GM12801 (cell line): ENCODE data around the gene CTNNA2.

Experiments
- CTCF ChIP-seq: IDR thresholded peaks from one replicate; pipeline ENCODE4 v1.5.1; 2011; ENCODE audit warnings: control low read depth; ENCODE audit not compliant: insufficient read length; ENCODE audit errors: extremely low read depth

The CTNNA2 gene

GRCh38 chr2:79702905-79703304 lies 190.1 kb downstream of the CTNNA2 start:
- TF ChIP-seq CTCF = no peak

DNA sequence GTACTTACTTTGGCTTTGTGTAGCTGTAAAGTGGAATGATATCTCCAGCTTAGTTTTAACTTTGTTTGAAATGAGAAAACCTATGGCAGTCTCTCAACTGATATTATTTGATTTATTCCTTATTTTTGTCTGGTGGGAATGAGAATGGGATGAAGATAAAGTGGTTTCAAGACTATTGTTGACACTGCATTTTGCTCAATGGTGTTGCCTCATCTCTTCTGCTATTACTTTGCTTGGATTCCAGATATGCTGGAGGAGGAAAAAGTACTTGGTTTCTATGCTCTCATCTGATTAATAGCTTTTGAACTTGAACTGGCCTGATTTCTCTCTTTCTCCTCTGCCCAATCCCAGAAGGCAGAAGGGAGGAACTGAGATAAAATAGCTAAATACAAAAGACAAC lies 198.2 kb downstream of the CTNNA2 start:
- TF ChIP-seq CTCF = no peak

DNA sequence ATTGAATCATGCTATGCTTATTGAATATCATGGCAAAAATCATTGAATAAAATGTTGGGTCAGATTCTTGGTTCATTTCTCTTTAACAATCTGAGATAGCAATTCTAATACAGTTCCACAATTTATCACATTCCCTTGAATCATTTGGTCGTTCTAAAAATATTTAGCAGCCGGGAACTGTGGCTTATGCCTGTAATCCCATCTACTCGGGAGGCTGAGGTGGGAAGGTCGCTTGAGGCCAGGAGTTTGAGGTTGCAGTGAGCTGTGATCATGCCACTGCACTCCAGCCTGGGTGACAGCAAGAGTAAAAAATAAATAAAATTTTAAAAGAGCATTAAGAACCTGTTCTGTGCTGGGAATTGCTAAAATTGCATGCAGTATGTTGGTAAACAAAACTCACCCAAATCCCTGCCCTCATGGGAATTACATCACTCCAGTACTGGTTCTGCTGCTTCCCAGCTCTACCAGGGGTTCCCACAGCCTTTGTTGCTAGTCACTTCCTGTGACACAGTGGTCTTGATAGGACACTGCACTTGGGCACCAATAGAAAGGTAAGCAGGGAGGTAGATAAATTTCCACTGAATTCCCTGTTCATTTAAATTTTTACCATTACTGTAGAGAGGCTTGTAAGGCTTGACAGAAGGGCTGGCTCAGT lies 200.4 kb downstream of the CTNNA2 start:
- no peak for TF ChIP-seq CTCF

DNA sequence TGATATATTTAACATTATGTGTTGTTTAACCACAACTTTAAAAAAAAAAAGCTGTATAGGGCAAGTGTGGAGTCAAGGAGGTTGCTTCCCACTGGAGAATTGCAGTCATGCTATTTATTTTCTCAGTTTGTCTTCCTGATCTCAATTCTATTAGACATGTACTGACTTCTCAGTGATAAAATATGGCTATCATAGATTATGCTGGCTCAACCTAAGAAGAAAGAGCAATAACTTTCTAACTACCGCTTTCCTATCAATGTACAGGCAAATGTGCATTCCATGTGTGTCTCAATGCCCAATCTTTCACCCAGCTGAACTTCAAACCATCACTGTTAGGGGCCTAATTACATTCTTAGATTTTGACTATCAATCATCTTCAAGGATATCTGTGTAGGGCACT lies 201.4 kb downstream of the CTNNA2 start:
- TF ChIP-seq CTCF = no peak

DNA sequence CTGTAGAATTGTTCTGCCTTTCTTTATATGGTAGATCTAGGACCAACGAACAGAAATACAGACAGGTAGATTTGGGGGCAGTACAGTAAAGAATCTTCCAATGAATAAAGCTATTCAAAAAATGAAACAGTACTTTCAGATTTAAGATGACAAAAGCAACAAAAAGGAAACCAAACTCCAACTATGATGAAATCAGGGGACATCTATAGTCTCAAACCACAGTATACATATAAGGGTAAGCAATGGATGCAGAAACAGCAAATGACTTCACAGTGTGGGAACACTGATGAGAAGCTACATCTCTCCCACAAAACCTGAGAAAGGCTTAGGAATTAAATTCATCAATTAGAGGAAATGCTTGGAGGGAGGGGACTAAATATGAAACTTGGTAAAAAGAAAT lies 202.5 kb downstream of the CTNNA2 start:
- TF ChIP-seq CTCF = no peak

- no peak for TF ChIP-seq CTCF
These were observed 203.4 kb downstream of the CTNNA2 start for GRCh38 chr2:79716266-79716665.

DNA sequence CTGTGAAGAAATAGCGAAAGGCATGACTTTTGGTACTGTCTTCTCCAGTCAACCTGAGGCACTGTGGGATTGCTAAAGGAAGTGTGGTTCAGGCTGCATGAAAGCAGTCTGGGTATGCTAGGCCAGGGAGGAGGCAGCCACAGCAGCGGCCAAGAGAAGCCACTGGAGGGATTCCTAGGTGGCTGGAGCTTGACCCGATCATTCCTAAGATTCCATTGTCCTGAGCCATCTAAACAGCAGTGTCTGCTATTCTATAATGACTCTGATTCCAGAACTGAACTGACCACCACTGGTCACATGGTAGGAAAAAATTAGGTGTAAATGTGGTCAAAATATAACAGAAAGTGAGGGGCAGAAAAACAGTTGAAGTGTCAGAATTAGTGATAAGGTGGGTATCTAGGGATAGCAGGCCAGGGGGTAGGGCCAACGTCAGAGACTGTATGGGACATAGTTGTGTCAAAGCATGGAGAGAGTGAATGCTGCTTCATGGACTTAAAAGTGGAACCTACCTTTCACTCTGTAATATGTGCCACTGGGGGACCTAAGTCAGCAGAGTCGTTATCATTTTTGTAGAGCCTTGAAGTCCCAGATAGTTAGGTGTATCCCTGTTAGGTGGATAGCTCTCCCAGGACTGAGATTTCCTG lies 204.6 kb downstream of the CTNNA2 start:
- TF ChIP-seq CTCF = no peak
